Loucy (cell line): ENCODE results near the gene S100A6.

ENCODE experiments used
- H2AFZ ChIP-seq: fragments of 200-600 bp; sonication (generic); 2 replicates; pipeline ENCODE4 v1.6.0; 2016; ENCODE audit warnings: antibody characterized with exemption, mild to moderate bottlenecking, low read length, moderate library complexity
- H3F3A ChIP-seq: fragments of 200-600 bp; 2 replicates; pipeline ENCODE4 v1.6.0; 2016; ENCODE audit warnings: antibody characterized with exemption, low read depth, mild to moderate bottlenecking
- H3K27me3 ChIP-seq: fragments of 200-600 bp; sonication (generic); 2 replicates; pipeline ENCODE4 v1.6.1; 2014; ENCODE audit warnings: low read length, mild to moderate bottlenecking; ENCODE audit not compliant: insufficient read depth, poor library complexity, severe bottlenecking
- H3K36me3 ChIP-seq: fragments of 200-600 bp; sonication (generic); 2 replicates; pipeline ENCODE4 v1.6.1; 2016; ENCODE audit warnings: low read length; ENCODE audit not compliant: insufficient read depth
- H3K4me1 ChIP-seq: fragments of 200-600 bp; sonication (generic); 2 replicates; pipeline ENCODE4 v1.5.1; 2014; ENCODE audit warnings: low read length, mild to moderate bottlenecking; ENCODE audit not compliant: insufficient read depth, poor library complexity, severe bottlenecking
- H3K4me2 ChIP-seq: fragments of 200-600 bp; sonication (generic); 2 replicates; pipeline ENCODE4 v1.6.0; 2014; ENCODE audit warnings: antibody characterized with exemption, low read length, low read depth, mild to moderate bottlenecking; ENCODE audit not compliant: poor library complexity, severe bottlenecking
- H3K4me3 ChIP-seq: fragments of 200-600 bp; sonication (generic); 2 replicates; pipeline ENCODE4 v1.5.1; 2014; ENCODE audit warnings: low read length, mild to moderate bottlenecking, mixed read lengths; ENCODE audit not compliant: poor library complexity, severe bottlenecking
- H3K79me2 ChIP-seq: fragments of 200-600 bp; sonication (generic); 2 replicates; pipeline ENCODE4 v1.6.1; 2014; ENCODE audit warnings: low read length; ENCODE audit not compliant: insufficient read depth
- H3K9ac ChIP-seq: fragments of 200-600 bp; sonication (generic); 2 replicates; pipeline ENCODE4 v1.6.0; 2014; ENCODE audit warnings: mild to moderate bottlenecking, low read depth, low read length, moderate library complexity; ENCODE audit not compliant: poor library complexity, severe bottlenecking
- H3K9me2 ChIP-seq: fragments of 200-600 bp; sonication (generic); replicated peaks from 2 replicates; pipeline ENCODE4 v1.6.1; 2016; ENCODE audit warnings: low read depth, low read length, mixed read lengths
- H3K9me3 ChIP-seq: fragments of 200-600 bp; sonication (generic); 2 replicates; pipeline ENCODE4 v1.6.1; 2014; ENCODE audit warnings: mild to moderate bottlenecking, antibody characterized with exemption, low read length, low read depth; ENCODE audit not compliant: insufficient read depth
- H4K20me1 ChIP-seq: fragments of 200-600 bp; sonication (generic); 2 replicates; pipeline ENCODE4 v1.6.0; 2014; ENCODE audit warnings: antibody characterized with exemption, low read length, mild to moderate bottlenecking; ENCODE audit not compliant: insufficient read depth, poor library complexity, severe bottlenecking
- CTCF ChIP-seq: fragments of 200-600 bp; sonication (generic); conservative IDR thresholded peaks from 2 replicates; pipeline ENCODE4 v1.5.1; 2014; ENCODE audit warnings: mild to moderate bottlenecking, antibody characterized with exemption, low read length
- EZH2phosphoT487 ChIP-seq: fragments of 200-600 bp; IDR thresholded peaks from 2 replicates; pipeline ENCODE4 v1.6.1; 2018; ENCODE audit warnings: antibody characterized with exemption, mild to moderate bottlenecking, moderate library complexity, borderline replicate concordance

Gene S100A6

GRCh38 chr1:153560241-153560640 is 24.4 kb upstream of the S100A6 start:
- Histone ChIP-seq H3K4me3 (no peak overlapping the region), H2AFZ (no peak overlapping the region), H3K9me2 (no peaks in the 10 kb centered on the region), H3K9me3 (no peaks in the 10 kb centered on the region), H3K4me2 (no peak overlapping the region), H3K79me2 (no peaks in the 10 kb centered on the region), H3K4me1 (peaks cover 1% of the 10 kb centered on the region), H3F3A (no peaks in the 10 kb centered on the region), H3K36me3 (no peaks in the 10 kb centered on the region), H3K9ac (no peak overlapping the region), H4K20me1 (no peaks in the 10 kb centered on the region), H3K27me3 (no peaks in the 10 kb centered on the region)
- TF ChIP-seq CTCF (no peak), EZH2phosphoT487 (no peak)

DNA sequence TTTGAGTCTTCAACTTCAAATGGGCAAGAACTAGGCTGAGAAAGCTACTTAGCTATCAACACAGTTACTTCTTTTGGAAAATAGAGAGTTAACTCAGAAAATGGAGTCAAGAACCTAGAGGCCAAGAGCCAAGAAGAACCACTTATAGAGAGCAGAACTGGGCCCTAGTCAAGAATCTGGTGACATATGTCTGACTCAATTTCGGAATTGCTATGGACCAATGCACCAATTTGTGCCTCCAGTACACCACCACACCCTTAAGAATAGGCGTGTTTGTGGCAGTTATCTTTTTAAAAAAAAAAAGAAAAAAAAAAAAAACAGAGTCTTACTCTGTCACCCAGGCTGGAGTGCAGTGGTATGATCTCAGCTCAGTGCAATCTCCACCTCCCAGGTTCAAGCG is 22.1 kb upstream of the S100A6 start:
- no peaks in the 10 kb centered on the region for H3K9me2 ChIP-seq
- no peaks in the 10 kb centered on the region for H3F3A ChIP-seq
- H2AFZ ChIP-seq, result no peak overlapping the region
- no peaks in the 10 kb centered on the region for H3K79me2 ChIP-seq
- no peak overlapping the region for H3K9ac ChIP-seq
- no peaks in the 10 kb centered on the region for H3K36me3 ChIP-seq
- H3K4me1 ChIP-seq, result peaks cover 12% of the 10 kb centered on the region
- H3K9me3 ChIP-seq, result no peaks in the 10 kb centered on the region
- no peaks in the 10 kb centered on the region for H3K27me3 ChIP-seq
- H4K20me1 ChIP-seq, result no peaks in the 10 kb centered on the region
- no peak overlapping the region for H3K4me3 ChIP-seq
- TF ChIP-seq CTCF (no peak), EZH2phosphoT487 (no peak)
- no peak overlapping the region for H3K4me2 ChIP-seq

DNA sequence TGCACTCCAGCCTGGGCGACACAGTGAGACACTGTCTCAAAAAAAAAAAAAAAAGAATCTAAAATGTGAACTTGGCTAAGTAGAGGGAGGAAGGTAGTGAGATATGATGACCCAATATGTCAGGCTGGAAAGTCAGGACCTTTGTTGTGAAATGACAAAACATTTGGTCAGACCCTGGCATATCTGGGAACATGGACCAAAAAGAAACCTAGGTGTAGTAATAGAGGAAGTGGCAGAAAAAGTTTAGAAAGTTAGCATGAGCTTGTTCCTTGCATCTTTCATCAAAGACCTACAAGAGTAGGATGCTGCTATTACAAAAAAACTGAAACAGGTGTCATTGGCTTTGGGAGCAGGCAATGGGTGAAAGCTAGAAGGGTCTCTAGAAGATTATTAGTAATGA is 20.6 kb upstream of the S100A6 start:
- Histone ChIP-seq H3K4me3 (no peak overlapping the region), H3F3A (no peaks in the 10 kb centered on the region), H3K9me2 (no peaks in the 10 kb centered on the region), H4K20me1 (no peaks in the 10 kb centered on the region), H3K27me3 (no peaks in the 10 kb centered on the region), H3K79me2 (no peaks in the 10 kb centered on the region), H2AFZ (no peak overlapping the region), H3K4me1 (peaks cover 12% of the 10 kb centered on the region), H3K9me3 (no peaks in the 10 kb centered on the region), H3K4me2 (no peak overlapping the region), H3K36me3 (no peaks in the 10 kb centered on the region), H3K9ac (no peak overlapping the region)
- TF ChIP-seq EZH2phosphoT487 (no peak), CTCF (no peak)
